ENCODE results near the gene TAF11L14.
"Not testable (repeated sequence)": the region's sequence is repeated elsewhere in the genome, so short reads cannot be mapped to it uniquely, and the experiment has no call there.

TAF11L14 gene

GRCh38 chr5:17604951-17605350 lies 29.3 kb upstream of the TAF11L14 start:
- TF ChIP-seq PPARA (CRISPR knock-in tag; IDR thresholded peaks at IDR 0.05; ENCODE audit: borderline replicate concordance) (no peak), RARB (CRISPR knock-in tag; IDR thresholded peaks at IDR 0.05) (no peak), TOX (CRISPR knock-in tag; IDR thresholded peaks at IDR 0.05; ENCODE audit: borderline replicate concordance) (no peak), CSRNP3 (CRISPR knock-in tag; IDR thresholded peaks at IDR 0.05) (no peak), ZFP30 (CRISPR knock-in tag; IDR thresholded peaks at IDR 0.05) (no peak), ISL1 (CRISPR knock-in tag; IDR thresholded peaks at IDR 0.05) (no peak), BACH2 (CRISPR knock-in tag; IDR thresholded peaks at IDR 0.05; ENCODE audit: borderline replicate concordance) (no peak), ZNF565 (CRISPR knock-in tag; conservative IDR thresholded peaks at IDR 0.05; ENCODE audit: low read depth) (no peak), ZNF70 (CRISPR knock-in tag; IDR thresholded peaks at IDR 0.05) (no peak), GLIS3 (CRISPR knock-in tag; IDR thresholded peaks at IDR 0.05) (no peak), POU6F1 (CRISPR knock-in tag; IDR thresholded peaks at IDR 0.05; ENCODE audit: borderline replicate concordance, low read depth) (no peak)
- no peak for ATAC-seq

GRCh38 chr5:17607461-17607860 lies 26.8 kb upstream of the TAF11L14 start:
- not testable (repeated sequence) for ATAC-seq

GRCh38 chr5:17610092-17610491 lies 24.2 kb upstream of the TAF11L14 start, which contains the start of gene TAF11L12:
TAF11L12 (plus strand) TSS chr5:17610392.
- not testable (repeated sequence) for ATAC-seq

GRCh38 chr5:17614872-17615605 lies 19.2 kb upstream of the TAF11L14 start:
- ATAC-seq: no peak

More at GRCh38 chr5:17614872-17615605, 19.2 kb upstream of the TAF11L14 start:
- TF ChIP-seq OSR1 (CRISPR knock-in tag; IDR thresholded peaks at IDR 0.05): no peak
- TF ChIP-seq ZFP30 (CRISPR knock-in tag; IDR thresholded peaks at IDR 0.05): no peak
- no peak for TF ChIP-seq TSHZ2 (CRISPR knock-in tag; IDR thresholded peaks at IDR 0.05)
- TF ChIP-seq RARB (CRISPR knock-in tag; IDR thresholded peaks at IDR 0.05): no peak
- no peak for TF ChIP-seq CREB5 (CRISPR knock-in tag; IDR thresholded peaks at IDR 0.05; ENCODE audit: low read depth)
- no peak for TF ChIP-seq ZNF70 (CRISPR knock-in tag; IDR thresholded peaks at IDR 0.05)
- no peak for TF ChIP-seq TOX (CRISPR knock-in tag; IDR thresholded peaks at IDR 0.05; ENCODE audit: borderline replicate concordance)
- TF ChIP-seq TCF4 (CRISPR knock-in tag; IDR thresholded peaks at IDR 0.05; ENCODE audit: borderline replicate concordance): no peak
- no peak for TF ChIP-seq SNAI2 (CRISPR knock-in tag; IDR thresholded peaks at IDR 0.05)
- TF ChIP-seq GLIS3 (CRISPR knock-in tag; IDR thresholded peaks at IDR 0.05): no peak
- TF ChIP-seq CSRNP3 (CRISPR knock-in tag; IDR thresholded peaks at IDR 0.05): no peak
- no peak for TF ChIP-seq ISL1 (CRISPR knock-in tag; IDR thresholded peaks at IDR 0.05)
- TF ChIP-seq PATZ1 (CRISPR knock-in tag; IDR thresholded peaks at IDR 0.05; ENCODE audit: borderline replicate concordance): no peak
- no peak for TF ChIP-seq CSDC2 (CRISPR knock-in tag; IDR thresholded peaks at IDR 0.05)
- TF ChIP-seq ZNF8 (CRISPR knock-in tag; IDR thresholded peaks at IDR 0.05): no peak
- TF ChIP-seq BACH2 (CRISPR knock-in tag; IDR thresholded peaks at IDR 0.05; ENCODE audit: borderline replicate concordance): no peak
- TF ChIP-seq ZC3H10 (CRISPR knock-in tag; IDR thresholded peaks at IDR 0.05): no peak
- TF ChIP-seq ZNF565 (CRISPR knock-in tag; conservative IDR thresholded peaks at IDR 0.05; ENCODE audit: low read depth): no peak
- TF ChIP-seq ARNTL (CRISPR knock-in tag; IDR thresholded peaks at IDR 0.05; ENCODE audit: borderline replicate concordance, low read depth): no peak

Measured in SK-N-SH treated with all-trans-retinoic acid at 6 μM for 48 hours (cell line).